ENCODE measurements around the gene MAEL.

MAEL gene

GRCh38 chr1:167056529-167057231 is 67.6 kb downstream of the MAEL start:
- no peak overlapping the region for H3K4me3 ChIP-seq (ENCODE audit: low read depth, low read length)
- POLR2A ChIA-PET = interaction anchor here (0.8 to 1.2 kb wide), 2 partner anchors 146 to 217 kb away, joined by 3 to 8 read pairs; partner anchors contain the start of gene POGK
- no peak overlapping the region for H3K27ac ChIP-seq (ENCODE audit: extremely low read depth, low read depth, low read length)
- no peaks in the 10 kb centered on the region for H3K9me3 ChIP-seq (ENCODE audit: control insufficient read depth, insufficient read depth, low read depth, low read length)
- CTCF ChIA-PET = interaction anchor here (0.5 to 16.2 kb wide), 22 partner anchors 10 to 937 kb away, joined by 3 to 702 read pairs (median 4); partner anchors contain the start of gene TADA1
- no peaks in the 10 kb centered on the region for H3K4me1 ChIP-seq (ENCODE audit: control insufficient read depth, insufficient read depth, low read length)
- H3K36me3 ChIP-seq (ENCODE audit: control insufficient read depth in 2 of 2, insufficient read depth in 1 of 2, low read length in 2 of 2) = no peaks in the 10 kb centered on the region
- no peak for TF ChIP-seq ZNF292 (tag by site-specific recombination; IDR thresholded peaks at IDR 0.05; ENCODE audit: borderline replicate concordance, low read depth)
- TF ChIP-seq ZNF664 (tag by site-specific recombination; IDR thresholded peaks at IDR 0.05) = no peak
- TF ChIP-seq ZSCAN16 (tag by site-specific recombination; IDR thresholded peaks at IDR 0.05) = no peak
- TF ChIP-seq ZNF391 (tag by site-specific recombination; IDR thresholded peaks at IDR 0.05; ENCODE audit: borderline replicate concordance, low read depth) = peak; percentile 81; the same call in 1 of the 2 replicates
- TF ChIP-seq RBAK (tag by site-specific recombination; IDR thresholded peaks at IDR 0.05) = no peak
- no peak for TF ChIP-seq ZNF350 (tag by site-specific recombination; IDR thresholded peaks at IDR 0.05)
- no peak for TF ChIP-seq ZNF416 (tag by site-specific recombination; IDR thresholded peaks at IDR 0.05)
- TF ChIP-seq HOXC10 (CRISPR knock-in tag; IDR thresholded peaks at IDR 0.05) = no peak
- TF ChIP-seq ZNF488 (tag by site-specific recombination; IDR thresholded peaks at IDR 0.05) = peak; percentile 67; the same call in 1 of the 2 replicates
- no peak for TF ChIP-seq ZNF335 (tag by site-specific recombination; conservative IDR thresholded peaks at IDR 0.05)
- TF ChIP-seq ZNF626 (tag by site-specific recombination; IDR thresholded peaks at IDR 0.05) = no peak
- peak; percentile 97 for TF ChIP-seq ZNF18 (tag by site-specific recombination; IDR thresholded peaks at IDR 0.05)
- TF ChIP-seq ZEB2 (tag by site-specific recombination; IDR thresholded peaks at IDR 0.05) = no peak
- TF ChIP-seq ZBTB10 (tag by site-specific recombination; IDR thresholded peaks at IDR 0.05) = no peak
- no peak for TF ChIP-seq ZNF280C (tag by site-specific recombination; IDR thresholded peaks at IDR 0.05)
- no peak for TF ChIP-seq ZFP69B (tag by site-specific recombination; IDR thresholded peaks at IDR 0.05)
- 0 out of 2 replicates have a peak, but pooled peaks have one; percentile 53 for TF ChIP-seq KLF9 (tag by site-specific recombination; IDR thresholded peaks at IDR 0.05; ENCODE audit: low read depth)
- TF ChIP-seq ZNF16 (tag by site-specific recombination; IDR thresholded peaks at IDR 0.05; ENCODE audit: low read depth) = no peak; the same call in 1 of the 2 replicates
- 0 out of 2 replicates have a peak, but pooled peaks have one; percentile 31 for TF ChIP-seq ZNF157 (tag by site-specific recombination; IDR thresholded peaks at IDR 0.05)
- TF ChIP-seq GFI1B (tag by site-specific recombination; IDR thresholded peaks at IDR 0.05) = no peak
- TF ChIP-seq ZNF366 (tag by site-specific recombination; conservative IDR thresholded peaks at IDR 0.05) = no peak
- no peak for TF ChIP-seq ZBTB48 (tag by site-specific recombination; IDR thresholded peaks at IDR 0.05)
- TF ChIP-seq ZNF266 (tag by site-specific recombination; IDR thresholded peaks at IDR 0.05; ENCODE audit: low read depth) = no peak
- TF ChIP-seq ZFP3 (tag by site-specific recombination; IDR thresholded peaks at IDR 0.05; ENCODE audit: low read depth) = no peak
- TF ChIP-seq SCRT1 (tag by site-specific recombination; IDR thresholded peaks at IDR 0.05; ENCODE audit: borderline replicate concordance) = no peak
- no peak for TF ChIP-seq ZNF112 (tag by site-specific recombination; IDR thresholded peaks at IDR 0.05)
- TF ChIP-seq YY1 (tag by site-specific recombination; IDR thresholded peaks at IDR 0.05) = no peak; the same call in 1 of the 2 replicates
- no peak for TF ChIP-seq KLF7 (tag by site-specific recombination; IDR thresholded peaks at IDR 0.05; ENCODE audit: borderline replicate concordance)
- no peak; the same call in 1 of the 2 replicates for TF ChIP-seq OSR2 (tag by site-specific recombination; IDR thresholded peaks at IDR 0.05)
- TF ChIP-seq ZNF398 (tag by site-specific recombination; IDR thresholded peaks at IDR 0.05) = peak; percentile 57

Measured in HEK293 (cell line).